Measurements from ENCODE around the gene S1PR5. TPM values are rescaled to one million over a fixed set of nuclear protein-coding genes. Genes with fewer than 3 reads are reported as not detected.

S1PR5 gene
- total and polyA plus RNA-seq, 2 of the 8 experiments (the other 6 are each of a cell fraction or from before 2014, with no cell fraction given): 2.4 to 8.6 TPM

- no peak overlapping the region for H3K9ac ChIP-seq (replicated peaks in 1 of 4; ENCODE audit: extremely low read depth in 1 of 4, low read depth in 3 of 4, low read length in 3 of 4)
- no peak overlapping the region for H3K23ac ChIP-seq (ENCODE audit: insufficient read length)
- no peak overlapping the region for H4K8ac ChIP-seq (ENCODE audit: extremely low read depth, insufficient read depth, low read length)
- FAIRE-seq (no peak), DNase-seq (ENCODE audit: low read depth in 1 of 2, low spot score in 2 of 2) (no peak)
- no peak overlapping the region for H3K4ac ChIP-seq (replicated peaks; ENCODE audit: insufficient read length, low read depth, low read length)
- no peak overlapping the region for H2BK12ac ChIP-seq (ENCODE audit: low read depth, low read length)
- H3K23me2 ChIP-seq (ENCODE audit: low read depth, low read length): peaks cover 2% of the 10 kb centered on the region; the same call in 1 of the 2 replicates
- H3K18ac ChIP-seq (ENCODE audit: extremely low read depth, low read length): no peak overlapping the region
- no peak overlapping the region for H3K4me3 ChIP-seq (ENCODE audit: extremely low read depth in 1 of 4, insufficient read depth in 2 of 4, low read depth in 3 of 4, low read length in 4 of 4)
- ChIA-PET POLR2A (ENCODE audit: partially characterized antibody) (interaction anchor here (0.8 to 2.8 kb wide), 3 partner anchors 8 to 14 kb away, joined by 4 to 9 read pairs (median 9); no protein-coding TSS in a partner anchor), CTCF (ENCODE audit: partially characterized antibody) (interaction anchor here (0.5 to 1.6 kb wide), 7 partner anchors 9 to 308 kb away, joined by 3 to 5 read pairs (median 3); partner anchors contain the start of gene S1PR5)
- peaks cover 2 to 18% (median 14%) of the 10 kb centered on the region in 4 experiments; a peak in 6 of 8 replicates for H3K36me3 ChIP-seq (ENCODE audit: control insufficient read depth in 2 of 4, insufficient read depth in 4 of 4, low read length in 3 of 4)
- no peak overlapping the region for H3K4me2 ChIP-seq (ENCODE audit: insufficient read depth in 1 of 2, low read depth in 2 of 2, low read length in 2 of 2)
- no peak overlapping the region for H4K91ac ChIP-seq (replicated peaks; ENCODE audit: insufficient read length, low read length)
- H3K79me1 ChIP-seq (ENCODE audit: low read depth, low read length): peaks cover 9% of the 10 kb centered on the region
- no peak overlapping the region for H3K27ac ChIP-seq (ENCODE audit: low read depth, low read length)
- no peak overlapping the region for H2BK5ac ChIP-seq (ENCODE audit: low read depth, low read length)
- 98% methylated on average over 15 of the region's 17 CpGs; no CpG with 5 or more reads in 1 of the 2 experiments for WGBS, 2 experiments (ENCODE audit: extremely low coverage in 1 of 2, insufficient coverage in 1 of 2, insufficient read length in 1 of 2, insufficient replicate concordance in 2 of 2, low coverage in 1 of 2, low lambda C conversion rate in 2 of 2, missing lambda C conversion rate in 1 of 2)
- no peak overlapping the region for H2BK15ac ChIP-seq (ENCODE audit: low read length)
- no peak for TF ChIP-seq KDM5A (IDR thresholded peaks at IDR 0.05; ENCODE audit: low read length)
- TF ChIP-seq SAP30 (IDR thresholded peaks at IDR 0.05; ENCODE audit: insufficient read depth, insufficient replicate concordance, low read length): no peak
- no peak for TF ChIP-seq RXRA (IDR thresholded peaks at IDR 0.05; ENCODE audit: insufficient read depth, low read depth, low read length)
- TF ChIP-seq RAD21 (IDR thresholded peaks at IDR 0.05 in 1 of 2, conservative IDR thresholded peaks at IDR 0.05 in 1 of 2; ENCODE audit: low read depth in 2 of 2, low read length in 2 of 2): no peak
- no peaks in the 10 kb centered on the region for H3K9me3 ChIP-seq (ENCODE audit: insufficient read depth in 2 of 2, low read depth in 1 of 2, low read length in 1 of 2)
- H3K4me1 ChIP-seq (replicated peaks in 1 of 4; ENCODE audit: control insufficient read depth in 3 of 4, insufficient read depth in 4 of 4, low read length in 3 of 4): peaks cover 0 to 4% (median 3%) of the 10 kb centered on the region in 4 experiments; a peak in 4 of 7 replicates
- H3K56ac ChIP-seq (replicated peaks; ENCODE audit: insufficient read length, low read depth, low read length): no peak overlapping the region
- no peak overlapping the region for H2AK5ac ChIP-seq (ENCODE audit: low read depth, low read length)
- H3K27me3 ChIP-seq (replicated peaks in 1 of 4; ENCODE audit: control insufficient read depth in 3 of 4, extremely low read depth in 1 of 4, insufficient read depth in 3 of 4, low read length in 3 of 4): no peaks in the 10 kb centered on the region
- no peak overlapping the region for H2BK120ac ChIP-seq (replicated peaks; ENCODE audit: low read depth, low read length)
- no peak overlapping the region for H2AFZ ChIP-seq (ENCODE audit: low read length)
- H3K79me2 ChIP-seq (ENCODE audit: control insufficient read depth in 1 of 2, insufficient read depth in 2 of 2, low read length in 2 of 2): peaks cover 0 to 16% of the 10 kb centered on the region in 2 experiments; a peak in 2 of 4 replicates
- H4K5ac ChIP-seq (ENCODE audit: insufficient read length, low read depth, low read length): no peak overlapping the region
- H4K20me1 ChIP-seq (replicated peaks in 1 of 2; ENCODE audit: control insufficient read depth in 1 of 2, insufficient read depth in 2 of 2, low read length in 2 of 2): peaks cover 0 to 9% of the 10 kb centered on the region in 2 experiments
- no peak overlapping the region for H3K14ac ChIP-seq (ENCODE audit: insufficient read length)
- H2BK20ac ChIP-seq (ENCODE audit: low read length): no peak overlapping the region
Measured at GRCh38 chr19:10546817-10547216, 29.6 kb upstream of the S1PR5 start.

All from H1 (cell line).